CD4-positive, alpha-beta T cell treated with Interleukin-17A for 4 hours (primary cell): Measurements from ENCODE around the gene SLC7A5.
"Not testable (repeated sequence)": the region's sequence is repeated elsewhere in the genome, so short reads cannot be mapped to it uniquely, and the experiment has no call there.

ENCODE experiments used
- DNase-seq: peaks from one replicate; pipeline ENCODE4 v3.0.0-alpha.2; 2020; ENCODE audit warnings: mixed read lengths

Gene SLC7A5

GRCh38 chr16:87860553-87861299, 8.6 kb downstream of the SLC7A5 start:
- no peak for DNase-seq

- not testable (repeated sequence) for DNase-seq
These were observed 10.9 kb downstream of the SLC7A5 start for GRCh38 chr16:87858151-87858993.

GRCh38 chr16:87856791-87857228, 12.5 kb downstream of the SLC7A5 start:
- no peak for DNase-seq

GRCh38 chr16:87855852-87856715, 13.2 kb downstream of the SLC7A5 start:
- peak; percentile 44 for DNase-seq

GRCh38 chr16:87854907-87855683, 14.2 kb downstream of the SLC7A5 start:
- DNase-seq: no peak

- DNase-seq: no peak
These were observed 15.0 kb downstream of the SLC7A5 start for GRCh38 chr16:87854053-87854906.

GRCh38 chr16:87853411-87854052, 15.8 kb downstream of the SLC7A5 start:
- peak; percentile 94 for DNase-seq

GRCh38 chr16:87851601-87852000, 17.7 kb downstream of the SLC7A5 start:
- no peak for DNase-seq

- DNase-seq: no peak
These were observed 18.1 kb downstream of the SLC7A5 start for GRCh38 chr16:87851141-87851587.

- DNase-seq: peak; percentile 85
These were observed 19.0 kb downstream of the SLC7A5 start for GRCh38 chr16:87850009-87851006.

GRCh38 chr16:87849419-87850008, 19.8 kb downstream of the SLC7A5 start:
- no peak for DNase-seq

- DNase-seq: no peak
These were observed 20.5 kb downstream of the SLC7A5 start for GRCh38 chr16:87848676-87849345.

GRCh38 chr16:87847785-87848675, 21.3 kb downstream of the SLC7A5 start:
- no peak for DNase-seq

GRCh38 chr16:87847467-87847784, 21.9 kb downstream of the SLC7A5 start:
- DNase-seq: no peak

GRCh38 chr16:87846705-87847466, 22.4 kb downstream of the SLC7A5 start:
- DNase-seq: no peak

GRCh38 chr16:87845807-87846619, 23.3 kb downstream of the SLC7A5 start:
- DNase-seq: no peak
